NT2/D1 (cell line): ENCODE measurements around the gene GSTO2.

Experiments used
- SUZ12 ChIP-seq: IDR thresholded peaks from 2 replicates; pipeline ENCODE4 v1.6.1; 2011; ENCODE audit not compliant: insufficient read length, insufficient read depth; ENCODE audit errors: extremely low read depth
- ZNF274 ChIP-seq: IDR thresholded peaks from 2 replicates; pipeline ENCODE4 v1.6.1; 2011; ENCODE audit warnings: mild to moderate bottlenecking, low read depth, low read length

GRCh38 chr10:104242545-104242944, 26.4 kb upstream of the GSTO2 start:
- no peak for TF ChIP-seq SUZ12
- no peak for TF ChIP-seq ZNF274
